Measurements from ENCODE around the gene PTPRC.

PTPRC gene

DNA sequence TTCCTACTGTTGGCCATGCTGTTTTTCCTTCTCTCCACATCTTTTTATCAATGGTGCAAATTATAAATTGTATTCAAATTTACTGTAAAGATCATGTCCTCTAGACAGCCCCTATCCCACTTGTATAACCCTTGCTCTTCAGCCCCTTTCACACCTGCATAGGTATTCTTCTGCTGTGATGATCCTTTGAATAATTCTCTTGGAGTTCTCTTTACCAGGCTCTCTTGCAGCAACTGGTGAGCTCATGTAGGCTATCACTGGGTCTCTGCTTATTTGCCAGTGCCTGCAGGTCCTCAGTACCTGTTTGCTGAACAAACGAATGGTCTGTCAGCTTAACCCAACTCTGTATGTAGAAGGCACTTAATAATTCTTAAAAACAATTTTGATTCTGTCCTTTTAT lies 8.2 kb downstream of the PTPRC start:
- DNase-seq: no peak

DNA sequence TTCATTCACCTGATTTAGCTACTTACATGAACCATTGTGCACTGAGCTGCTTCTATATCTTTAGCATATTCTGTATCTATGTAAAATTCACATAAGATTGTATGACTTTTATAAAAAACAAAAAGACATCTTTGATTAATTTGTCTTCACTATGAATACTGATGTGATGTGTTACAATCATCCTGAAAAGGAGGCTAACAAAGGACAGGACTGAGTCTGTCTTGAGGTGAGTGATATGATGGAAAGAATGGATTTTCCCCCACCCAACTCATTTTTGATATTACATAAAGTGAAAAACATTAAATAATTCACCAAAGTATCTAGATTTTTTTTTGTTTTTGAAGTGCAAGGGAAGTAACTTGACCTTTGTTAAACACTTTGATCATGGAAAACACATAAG lies 9.8 kb downstream of the PTPRC start:
- no peak for DNase-seq

DNA sequence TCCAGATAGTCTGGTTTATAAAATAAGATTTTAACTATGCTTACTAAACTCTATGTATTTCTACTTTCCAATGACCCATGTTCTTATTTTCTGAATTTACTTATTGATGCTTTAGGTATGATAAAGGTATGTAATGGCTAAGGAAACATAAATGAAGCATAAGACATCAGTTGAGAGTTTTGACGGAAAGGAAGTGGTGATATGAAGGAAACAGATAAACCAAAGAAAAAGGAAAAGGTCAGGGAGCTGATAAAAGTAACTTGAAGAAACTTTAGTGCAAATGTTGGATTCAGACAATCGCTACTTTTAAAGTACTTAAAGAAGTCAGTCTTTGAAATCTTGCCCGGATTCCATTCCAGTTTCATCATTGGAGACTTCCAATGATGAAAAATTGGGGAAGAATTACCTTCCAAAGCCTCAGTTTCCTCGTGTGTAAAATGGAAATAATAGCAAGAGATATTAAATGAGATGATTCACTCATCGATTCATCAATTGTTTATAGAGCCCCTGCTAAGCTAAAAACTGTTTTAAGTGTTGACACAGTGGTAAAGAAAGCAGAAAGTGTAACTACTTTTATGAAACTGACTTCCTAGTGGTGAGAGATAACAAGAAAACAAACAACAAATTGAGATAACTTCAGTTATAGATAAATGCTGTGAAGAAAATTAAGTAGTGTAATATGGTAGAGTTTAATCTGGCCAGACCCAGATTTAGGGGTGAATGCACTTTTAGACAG lies 10.6 kb downstream of the PTPRC start:
- no peak for DNase-seq

DNA sequence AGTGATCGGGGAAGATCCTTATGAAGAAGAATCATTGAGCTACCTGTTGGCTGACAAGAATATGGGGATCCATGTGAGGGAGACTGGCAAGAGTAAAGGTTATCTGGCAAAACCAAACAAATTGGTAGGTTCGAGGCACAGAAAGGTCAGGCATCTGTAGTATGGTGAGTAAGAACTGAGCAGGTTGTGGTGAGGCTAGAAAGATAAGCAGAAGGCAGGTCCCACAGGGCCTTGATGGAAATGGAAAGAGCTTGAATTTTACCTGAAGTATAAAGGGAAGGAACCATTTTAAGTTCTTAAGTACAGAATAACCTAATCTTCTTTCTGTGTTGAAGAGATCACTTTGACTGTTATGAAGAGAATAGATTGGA lies 11.1 kb downstream of the PTPRC start:
- DNase-seq: no peak

DNA sequence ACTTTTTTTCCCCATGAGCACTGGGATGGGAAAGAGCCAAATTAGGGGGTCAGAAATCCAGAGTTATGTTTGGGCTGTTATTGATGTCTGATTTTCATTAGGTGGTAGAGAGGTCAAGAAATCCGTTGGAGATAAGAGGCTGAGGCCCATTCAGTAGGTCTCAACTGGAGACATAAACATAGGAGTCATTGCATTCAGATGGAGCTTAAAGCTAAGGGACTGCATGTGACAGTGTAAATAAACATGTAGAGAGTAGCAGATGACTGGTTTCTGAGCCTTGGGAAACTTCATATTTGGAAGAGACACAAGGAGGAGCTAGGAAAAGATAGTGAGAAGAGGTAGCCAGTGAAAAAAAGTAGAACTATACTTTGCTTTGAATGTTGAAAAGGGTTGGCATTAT lies 11.7 kb downstream of the PTPRC start:
- no peak for DNase-seq

DNA sequence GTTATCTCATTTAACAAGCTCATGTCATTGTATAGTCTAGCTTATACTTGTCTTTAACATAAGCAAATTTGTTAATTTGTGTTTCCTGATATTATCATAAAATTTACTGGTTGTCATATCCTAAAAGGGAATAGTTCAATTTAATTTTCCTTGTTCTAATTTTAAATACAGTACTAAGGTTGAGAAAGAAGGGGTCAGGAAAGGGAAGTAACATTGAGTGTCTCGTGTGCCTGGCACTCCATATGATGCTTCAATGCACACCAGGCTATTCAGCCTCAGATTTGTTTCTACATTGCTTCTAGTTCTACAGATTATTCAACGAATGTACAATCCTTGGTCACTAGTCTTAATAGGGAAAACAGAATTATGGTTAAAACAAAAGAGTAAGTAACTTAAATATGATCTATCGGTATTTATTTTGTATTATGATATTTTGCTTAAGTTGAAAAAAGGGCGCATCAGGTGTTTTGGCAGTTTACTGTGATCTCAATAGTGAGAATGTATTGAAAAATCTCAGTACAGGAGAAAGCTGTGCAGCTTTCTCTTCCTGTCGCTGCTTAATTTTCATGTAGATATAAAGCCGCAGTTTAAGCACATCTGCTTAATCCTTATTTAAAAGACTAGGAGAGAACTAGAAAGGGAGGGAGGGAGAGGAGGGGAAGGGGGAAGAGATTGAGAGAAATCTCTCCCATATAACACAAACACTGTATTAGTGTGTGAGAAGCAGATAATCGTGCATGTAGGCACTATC lies 13.0 kb downstream of the PTPRC start:
- DNase-seq: peak; percentile 48

DNA sequence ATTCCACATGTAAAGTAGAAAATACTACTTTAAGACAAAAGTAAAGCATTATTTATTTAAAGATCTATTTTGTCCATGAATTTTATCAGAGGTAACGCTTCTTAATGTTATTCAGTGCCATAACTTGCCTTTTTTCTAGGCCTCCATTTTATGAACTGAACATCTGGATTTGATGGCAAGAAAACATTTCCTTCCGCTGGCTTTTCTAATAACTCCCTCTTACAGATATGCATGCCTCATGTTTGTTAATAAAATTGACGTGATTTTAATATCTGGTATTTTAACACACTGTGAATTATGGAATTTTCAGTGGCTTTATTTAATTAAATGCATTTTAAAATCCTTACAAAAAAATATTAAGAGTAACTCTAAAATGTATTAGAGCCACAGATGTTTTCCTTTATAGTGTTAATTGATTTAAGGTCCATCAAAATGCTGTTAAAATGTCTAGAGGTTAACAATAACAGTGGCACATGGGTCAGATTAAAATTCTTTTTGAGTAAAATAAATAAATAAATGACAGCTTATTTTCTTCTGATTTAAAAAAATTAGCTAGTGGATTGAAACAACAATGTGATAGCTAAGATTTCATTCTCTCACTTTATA lies 15.1 kb downstream of the PTPRC start:
- no peak for DNase-seq

DNA sequence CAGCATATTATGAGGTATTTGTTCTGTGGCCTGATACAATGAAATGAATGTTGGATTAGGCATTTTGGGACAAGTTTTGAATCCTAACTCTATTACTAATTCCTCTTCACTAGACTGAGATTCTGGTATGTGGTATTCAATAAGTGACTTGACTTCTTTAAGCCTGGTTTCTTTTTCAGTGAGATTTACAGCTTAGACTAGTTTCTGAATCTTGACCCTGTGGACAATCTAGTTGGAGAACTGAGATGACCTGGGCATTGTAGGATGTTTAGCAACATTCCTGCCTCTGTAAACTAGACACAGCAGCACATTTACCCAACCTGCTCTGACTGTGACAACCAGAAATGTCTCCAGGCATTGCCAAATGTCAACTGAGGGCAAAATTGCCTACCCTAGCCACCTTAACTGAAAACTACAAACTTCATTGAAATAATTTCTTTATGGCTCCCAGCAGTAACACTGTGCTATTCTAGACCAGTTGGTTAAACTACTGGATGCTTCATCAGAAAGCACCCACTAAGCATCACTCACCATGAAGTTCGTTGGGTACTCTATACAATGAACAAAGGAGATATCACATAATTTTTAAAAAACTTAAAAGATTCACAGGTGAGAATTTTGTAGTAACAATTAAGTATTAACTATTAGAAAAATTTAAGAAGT lies 16.8 kb downstream of the PTPRC start:
- no peak for DNase-seq

DNA sequence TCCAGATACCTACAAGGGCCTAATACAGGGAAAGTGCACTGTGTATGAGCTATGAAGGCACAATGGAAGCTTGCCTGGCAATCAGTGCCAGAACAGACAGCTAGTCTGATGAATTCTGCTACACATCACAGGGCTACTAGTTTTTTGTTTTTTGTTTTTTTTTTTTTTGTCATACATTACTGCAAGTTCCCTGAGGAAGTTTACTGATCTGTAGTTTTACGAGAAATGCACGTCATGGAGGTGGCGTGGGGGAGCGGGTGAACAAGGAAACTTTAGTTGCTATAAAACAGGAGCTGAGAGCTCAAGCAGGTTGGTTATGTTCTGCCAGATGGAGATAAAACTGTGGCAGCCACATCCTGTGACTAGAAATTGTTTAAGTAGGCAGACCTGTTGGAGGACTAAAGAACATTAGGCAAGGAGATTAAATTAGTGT lies 17.7 kb downstream of the PTPRC start:
- DNase-seq: no peak

DNA sequence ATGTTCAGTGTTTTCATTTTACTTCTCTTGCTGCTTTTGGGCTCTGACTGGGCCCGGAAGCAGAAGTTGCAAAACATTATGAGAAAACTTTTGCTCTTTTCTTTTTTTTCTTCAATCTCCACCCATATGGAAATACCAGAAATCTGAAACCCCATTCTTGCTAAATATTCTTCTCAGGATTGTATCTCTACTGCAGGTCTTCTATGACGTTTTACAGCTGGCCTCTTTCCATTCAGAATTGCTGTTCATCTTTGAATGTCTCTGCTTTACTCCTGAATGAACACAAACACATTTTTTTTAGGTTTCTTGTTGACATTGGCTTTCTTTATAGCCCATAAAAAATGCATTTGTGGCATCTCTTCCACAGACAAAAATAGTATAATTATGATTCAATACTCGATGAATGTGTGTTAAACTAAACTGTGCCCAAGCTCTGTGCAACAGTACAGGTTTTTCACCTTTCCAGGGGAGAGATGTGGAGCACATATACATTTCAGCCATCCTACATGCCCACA lies 18.8 kb downstream of the PTPRC start:
- peak; percentile 77 for DNase-seq

DNA sequence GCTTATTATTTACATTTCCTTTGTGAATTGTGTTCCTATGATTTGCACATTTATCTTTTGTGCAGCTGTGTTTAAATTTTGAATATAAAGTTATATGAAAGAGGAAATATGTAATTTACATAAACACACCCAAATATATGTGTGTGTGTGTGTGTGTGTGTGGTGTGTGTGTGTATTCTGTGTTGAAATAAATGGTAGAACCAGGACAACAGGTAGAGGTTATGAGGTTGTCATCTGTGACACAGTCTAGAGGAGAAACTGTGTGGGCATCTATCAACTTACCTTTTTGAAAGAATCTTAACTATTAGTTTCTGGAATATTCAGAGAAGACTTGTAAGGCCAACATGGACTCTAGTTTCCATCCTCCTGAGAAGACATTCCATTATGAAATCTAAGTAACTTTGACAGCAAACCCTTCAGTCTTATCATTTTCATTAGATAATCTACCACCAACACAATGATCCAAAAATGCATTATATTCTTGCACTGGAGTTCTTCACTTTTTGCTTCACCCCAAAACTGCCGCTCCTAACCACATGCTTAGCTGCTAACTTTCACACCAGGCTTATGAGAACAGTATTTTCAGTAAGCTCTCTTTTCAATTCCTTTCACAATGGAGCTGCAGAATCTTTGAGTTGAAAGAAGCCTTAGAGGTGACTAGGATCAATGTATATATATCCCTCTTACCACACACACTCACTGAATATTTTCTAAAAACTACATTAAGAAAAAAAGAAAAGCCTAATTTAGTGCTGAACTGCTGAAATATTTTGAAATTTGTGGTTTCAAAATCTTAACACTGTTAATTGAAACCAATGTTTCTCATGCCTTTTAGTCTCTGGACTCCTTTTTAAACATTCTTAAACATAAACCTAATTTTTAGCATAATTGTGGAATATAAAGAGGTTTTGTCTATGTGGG lies 21.8 kb downstream of the PTPRC start:
- DNase-seq: peak; percentile 32

DNA sequence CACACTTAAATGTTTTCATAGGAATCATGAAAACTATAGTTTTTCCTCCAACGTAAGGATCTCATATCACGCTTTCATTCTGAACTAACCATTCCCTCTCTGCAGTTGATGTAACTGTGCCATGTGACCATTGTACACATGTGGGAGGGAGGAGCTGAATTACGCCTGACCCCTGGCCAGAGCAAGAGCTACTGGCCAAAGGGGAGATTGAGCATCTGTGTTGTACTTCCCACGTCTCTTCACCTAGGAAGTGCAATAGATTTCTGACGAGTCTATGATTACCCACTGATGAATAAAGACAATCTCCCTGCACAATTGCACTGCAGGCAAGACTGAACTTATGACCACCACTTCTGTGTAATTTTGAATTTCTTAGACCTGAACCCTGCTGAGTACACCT lies 24.0 kb downstream of the PTPRC start:
- DNase-seq: no peak

DNA sequence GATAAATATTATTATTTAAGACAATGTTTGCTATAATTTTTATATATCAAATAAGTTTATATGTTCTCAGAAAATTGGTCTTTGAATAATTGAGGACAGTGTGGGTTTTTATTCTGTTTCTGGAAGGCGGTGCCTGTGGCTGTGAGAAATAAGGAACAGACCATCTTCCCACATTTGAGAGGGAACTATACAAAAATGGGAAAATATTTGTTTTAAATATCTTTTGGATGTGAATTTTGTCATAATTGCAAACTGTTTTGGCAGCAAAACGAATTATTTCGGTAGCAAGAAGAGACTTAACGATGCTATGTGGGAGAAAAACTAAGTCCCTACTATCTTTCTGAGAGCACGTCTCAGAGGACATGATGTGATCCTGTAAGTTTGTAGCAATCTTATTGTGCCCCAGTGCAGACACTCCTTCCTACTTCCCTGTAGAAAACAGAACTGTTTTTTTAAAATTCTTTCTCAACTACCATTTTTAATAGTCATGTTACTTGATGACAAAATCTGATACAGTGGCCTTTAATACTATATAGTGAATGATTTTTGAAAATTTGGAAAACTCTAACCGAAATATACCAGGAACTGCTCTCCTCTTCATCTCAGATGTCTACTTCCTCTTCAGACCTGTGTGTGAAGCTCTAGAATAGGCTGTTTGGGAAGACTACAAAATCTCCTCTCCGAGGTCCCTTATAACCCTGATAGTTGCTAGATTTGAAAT lies 25.4 kb downstream of the PTPRC start:
- DNase-seq: peak; percentile 78

DNA sequence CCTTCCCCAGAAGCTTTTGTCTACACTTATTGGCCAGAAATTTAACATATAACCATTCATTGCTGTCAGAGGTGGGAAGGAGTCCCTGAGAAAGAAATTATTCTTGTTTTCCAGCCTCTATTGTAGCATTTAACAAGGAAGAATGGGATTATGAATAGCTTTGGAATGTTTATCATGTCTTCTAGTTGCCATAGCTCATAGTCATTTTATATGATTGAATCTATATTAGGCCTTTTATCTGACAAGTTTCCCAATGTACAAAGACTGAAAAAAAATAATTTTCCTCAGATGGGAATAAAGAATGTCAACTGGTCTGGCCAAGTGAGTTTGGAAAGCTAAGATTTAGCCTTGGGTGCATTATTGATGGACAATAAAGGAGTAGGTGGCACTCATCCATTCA lies 28.3 kb downstream of the PTPRC start:
- DNase-seq: no peak

DNA sequence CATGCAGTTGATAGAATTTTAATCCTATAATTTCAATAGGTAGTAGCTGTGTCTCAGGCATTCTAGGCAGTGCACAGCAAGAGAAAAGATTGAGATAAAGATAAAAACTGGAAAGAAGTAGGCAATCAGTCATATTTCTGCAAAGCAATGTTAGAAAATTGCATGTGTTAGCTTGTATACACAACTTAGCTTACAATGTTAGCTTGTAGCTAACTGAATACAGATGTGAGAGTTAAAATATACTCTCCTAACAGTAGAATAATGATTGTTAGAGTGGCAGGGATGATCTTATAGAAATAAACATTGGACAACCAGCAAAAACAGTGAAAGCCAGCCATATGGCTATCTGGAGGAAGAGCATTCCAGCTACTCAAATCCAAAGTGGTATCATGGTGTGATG lies 29.0 kb downstream of the PTPRC start:
- DNase-seq: no peak

DNA sequence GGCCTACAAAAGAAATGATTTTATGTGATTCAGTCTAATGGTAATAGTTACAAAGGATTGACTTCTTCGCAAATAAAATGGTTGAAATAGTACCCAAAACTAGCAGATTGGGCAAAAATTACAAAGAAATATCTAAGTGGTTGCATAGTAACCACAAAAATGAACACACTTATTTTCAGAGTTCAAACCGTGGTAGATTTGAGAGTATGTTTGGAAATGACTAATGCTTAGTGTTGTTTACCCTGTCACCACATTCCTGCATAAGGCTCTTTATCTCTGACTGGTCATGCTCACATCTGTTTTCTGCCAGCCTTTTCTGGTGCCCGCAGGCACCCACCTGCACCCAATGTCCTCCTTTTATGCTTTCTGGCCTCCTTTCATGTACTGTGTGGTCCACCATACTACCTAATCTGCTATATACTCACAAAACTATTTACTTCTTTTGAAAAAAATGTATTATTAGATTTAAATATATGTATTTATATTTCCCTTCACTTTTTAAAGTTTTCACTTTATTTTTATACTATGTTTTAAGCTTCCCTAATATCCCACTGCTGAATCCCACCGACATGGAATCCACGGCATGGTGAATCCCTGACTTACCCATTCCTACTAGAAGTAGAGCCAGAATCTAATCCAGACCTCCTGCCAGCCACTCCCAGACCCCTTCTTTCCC lies 30.3 kb downstream of the PTPRC start:
- peak; percentile 86 for DNase-seq

DNA sequence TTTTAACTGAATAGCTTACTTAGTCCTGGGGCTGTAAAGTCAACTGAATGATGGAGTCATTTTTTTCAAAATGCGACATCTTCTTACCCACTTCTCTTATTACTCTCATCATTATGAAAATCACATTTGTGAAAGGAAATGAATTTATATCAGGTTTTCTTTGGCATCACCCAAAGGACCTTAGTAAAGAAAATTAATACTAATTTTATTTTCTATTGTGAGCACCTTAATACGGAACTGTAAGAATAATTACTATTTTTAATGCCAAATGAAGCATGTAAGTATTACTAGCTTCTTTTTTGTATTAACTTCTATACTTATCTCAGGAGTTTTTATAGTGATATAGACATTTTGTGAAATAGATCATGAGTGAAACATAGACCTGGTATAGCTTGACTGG lies 30.9 kb downstream of the PTPRC start:
- no peak for DNase-seq

DNA sequence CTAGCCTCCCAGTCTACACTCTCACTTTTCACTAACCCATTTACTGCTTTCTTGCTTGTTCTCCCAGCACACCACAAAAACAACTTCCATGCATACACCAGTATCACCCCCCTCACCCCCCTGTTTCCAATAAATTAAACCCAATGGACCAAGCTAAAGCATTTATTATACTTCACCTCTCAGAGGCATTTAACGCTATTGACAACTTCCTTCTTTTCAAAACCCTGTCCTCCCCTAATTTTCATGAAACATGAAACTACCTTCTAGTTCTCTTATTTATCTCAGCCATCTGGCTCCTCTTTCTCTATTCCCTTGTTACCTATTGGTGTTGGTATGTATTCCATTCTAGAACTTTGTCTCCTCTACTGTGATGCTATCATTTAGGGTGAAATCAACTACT lies 32.3 kb downstream of the PTPRC start:
- DNase-seq: peak; percentile 69

DNA sequence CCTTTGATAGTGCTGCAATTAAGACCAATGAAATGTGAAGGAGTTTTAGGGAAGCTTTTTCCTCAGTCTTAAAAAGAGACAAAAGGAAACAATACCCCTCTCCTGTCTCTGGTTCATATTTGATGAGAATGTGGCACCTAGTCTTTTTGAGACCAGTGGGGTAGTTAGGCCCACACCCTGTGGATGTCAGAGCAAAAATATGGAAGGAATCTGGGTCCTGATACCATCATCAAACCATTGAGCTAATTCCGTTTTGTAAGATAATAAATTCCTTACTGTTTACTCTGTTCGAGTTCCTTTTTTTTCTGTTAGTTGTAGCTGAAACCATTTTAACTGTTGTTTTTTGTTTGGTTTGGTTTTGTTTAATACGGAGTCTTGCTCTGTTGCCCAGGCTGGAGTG lies 33.3 kb downstream of the PTPRC start:
- DNase-seq: no peak

DNA sequence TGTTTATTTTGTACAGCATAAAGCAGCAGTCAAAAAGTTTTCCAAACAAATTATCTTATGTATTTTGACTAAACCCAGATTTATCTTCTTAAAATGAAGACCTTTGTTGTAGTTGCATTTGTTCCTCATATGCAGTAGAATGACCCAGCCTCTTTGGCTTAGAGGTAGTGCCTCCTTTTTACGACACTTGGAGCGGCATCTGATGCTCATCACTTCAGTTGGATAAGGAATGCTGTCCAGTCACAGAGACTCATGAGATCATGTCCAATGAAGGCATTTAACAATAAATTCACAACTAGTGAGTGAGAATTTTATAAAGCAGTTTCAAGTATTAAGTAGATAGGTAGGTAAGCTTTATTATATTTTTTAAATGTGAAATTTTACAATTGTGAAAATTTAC lies 35.2 kb downstream of the PTPRC start:
- no peak for DNase-seq

DNA sequence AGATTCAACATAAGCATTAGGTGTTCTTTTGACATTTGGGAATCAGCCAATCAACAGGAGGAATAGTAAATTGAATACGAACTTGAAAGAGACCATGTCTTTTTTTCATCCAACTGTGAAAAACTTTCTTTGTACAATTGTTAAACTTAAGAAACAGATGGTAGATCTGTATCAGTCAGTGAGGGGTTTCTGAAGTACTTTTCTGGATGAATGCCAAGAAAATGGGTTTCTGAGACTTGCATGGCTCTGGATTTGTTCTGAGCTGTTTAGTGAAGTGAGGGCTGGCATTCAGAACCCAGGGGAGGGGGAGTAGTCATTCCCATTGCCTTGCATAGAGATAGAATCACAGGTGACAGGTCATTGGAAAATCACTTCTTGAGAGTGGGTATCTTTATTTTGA lies 37.4 kb downstream of the PTPRC start:
- no peak for DNase-seq

Data from MV-4-11 (cell line).